GM21528 (cell line): ENCODE data around the gene CLASP2.
"Not testable (repeated sequence)": the region's sequence is repeated elsewhere in the genome, so short reads cannot be mapped to it uniquely, and the experiment has no call there.

Source experiments
- ATAC-seq: cut with Tn5 transposase; IDR thresholded peaks from one replicate; pipeline ENCODE4 v1.9.1; 2021; ENCODE audit warnings: mild to moderate bottlenecking, moderate library complexity; ENCODE audit not compliant: unreplicated experiment, low FRiP score

The CLASP2 gene

GRCh38 chr3:33690341-33690740, 27.7 kb downstream of the CLASP2 start:
- no peak for ATAC-seq

- no peak for ATAC-seq
Measured at GRCh38 chr3:33687406-33688010, 30.5 kb downstream of the CLASP2 start.

- ATAC-seq = no peak
Measured at GRCh38 chr3:33682770-33683169, 35.3 kb downstream of the CLASP2 start.

- no peak for ATAC-seq
Measured at GRCh38 chr3:33681667-33682066, 36.4 kb downstream of the CLASP2 start.

GRCh38 chr3:33678073-33678472, 40.0 kb downstream of the CLASP2 start:
- ATAC-seq = no peak

GRCh38 chr3:33673436-33673835, 44.6 kb downstream of the CLASP2 start:
- ATAC-seq = not testable (repeated sequence)

- ATAC-seq = no peak
Measured at GRCh38 chr3:33668618-33669017, 49.4 kb downstream of the CLASP2 start.

GRCh38 chr3:33665294-33665693, 52.8 kb downstream of the CLASP2 start:
- ATAC-seq = no peak

GRCh38 chr3:33664195-33664594, 53.9 kb downstream of the CLASP2 start:
- ATAC-seq = no peak

- ATAC-seq = no peak
Measured at GRCh38 chr3:33663042-33663441, 55.0 kb downstream of the CLASP2 start.

- ATAC-seq = no peak
Measured at GRCh38 chr3:33659856-33660434, 58.1 kb downstream of the CLASP2 start.

GRCh38 chr3:33658991-33659848, 58.8 kb downstream of the CLASP2 start:
- ATAC-seq = peak; percentile 86

- ATAC-seq = peak; percentile 11
Measured at GRCh38 chr3:33658621-33658990, 59.4 kb downstream of the CLASP2 start.

- ATAC-seq = no peak
Measured at GRCh38 chr3:33658039-33658438, 60.0 kb downstream of the CLASP2 start.

GRCh38 chr3:33652736-33653135, 65.3 kb downstream of the CLASP2 start:
- ATAC-seq = no peak

- ATAC-seq = not testable (repeated sequence)
Measured at GRCh38 chr3:33651101-33651500, 67.0 kb downstream of the CLASP2 start.

- no peak for ATAC-seq
Measured at GRCh38 chr3:33650495-33650894, 67.6 kb downstream of the CLASP2 start.

GRCh38 chr3:33648793-33649192, 69.3 kb downstream of the CLASP2 start:
- ATAC-seq = no peak

GRCh38 chr3:33646406-33646805, 71.6 kb downstream of the CLASP2 start:
- ATAC-seq = no peak

- no peak for ATAC-seq
Measured at GRCh38 chr3:33645060-33645647, 72.9 kb downstream of the CLASP2 start.

GRCh38 chr3:33644582-33644981, 73.5 kb downstream of the CLASP2 start:
- no peak for ATAC-seq
